GM12873 (cell line): ENCODE data around the gene CUEDC2.

Experiments used
- TF ChIP-seq, protein P1 (sequence below): IDR thresholded peaks from 2 replicates; pipeline ENCODE4 v1.5.1; 2012; ENCODE audit warnings: low read depth, mild to moderate bottlenecking, moderate library complexity, low read length, control low read depth; ENCODE audit not compliant: insufficient read depth; ENCODE audit errors: missing control alignments

Gene CUEDC2

DNA sequence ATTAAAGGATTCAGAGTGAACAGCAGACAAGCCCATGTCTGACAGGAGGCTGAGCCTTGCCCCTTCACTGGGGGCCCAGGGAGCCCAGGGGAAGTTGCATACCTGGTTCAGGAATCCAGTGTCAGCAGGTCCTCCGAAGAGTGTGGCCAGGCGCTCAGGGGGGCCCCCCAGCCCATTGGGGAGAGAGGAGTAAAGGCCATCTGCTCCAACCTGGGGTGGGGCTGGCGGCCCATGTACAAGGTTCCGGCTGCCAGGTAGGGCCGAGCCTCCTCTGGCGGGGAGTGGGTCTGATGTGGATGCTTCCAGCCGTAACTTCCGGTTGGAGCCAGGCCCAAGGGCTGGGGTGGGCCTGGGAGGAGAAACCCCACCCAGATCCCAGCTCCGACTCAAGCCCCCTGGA is 16.1 kb downstream of the CUEDC2 start:
- TF ChIP-seq, protein P1, sequence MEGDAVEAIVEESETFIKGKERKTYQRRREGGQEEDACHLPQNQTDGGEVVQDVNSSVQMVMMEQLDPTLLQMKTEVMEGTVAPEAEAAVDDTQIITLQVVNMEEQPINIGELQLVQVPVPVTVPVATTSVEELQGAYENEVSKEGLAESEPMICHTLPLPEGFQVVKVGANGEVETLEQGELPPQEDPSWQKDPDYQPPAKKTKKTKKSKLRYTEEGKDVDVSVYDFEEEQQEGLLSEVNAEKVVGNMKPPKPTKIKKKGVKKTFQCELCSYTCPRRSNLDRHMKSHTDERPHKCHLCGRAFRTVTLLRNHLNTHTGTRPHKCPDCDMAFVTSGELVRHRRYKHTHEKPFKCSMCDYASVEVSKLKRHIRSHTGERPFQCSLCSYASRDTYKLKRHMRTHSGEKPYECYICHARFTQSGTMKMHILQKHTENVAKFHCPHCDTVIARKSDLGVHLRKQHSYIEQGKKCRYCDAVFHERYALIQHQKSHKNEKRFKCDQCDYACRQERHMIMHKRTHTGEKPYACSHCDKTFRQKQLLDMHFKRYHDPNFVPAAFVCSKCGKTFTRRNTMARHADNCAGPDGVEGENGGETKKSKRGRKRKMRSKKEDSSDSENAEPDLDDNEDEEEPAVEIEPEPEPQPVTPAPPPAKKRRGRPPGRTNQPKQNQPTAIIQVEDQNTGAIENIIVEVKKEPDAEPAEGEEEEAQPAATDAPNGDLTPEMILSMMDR: no peak

DNA sequence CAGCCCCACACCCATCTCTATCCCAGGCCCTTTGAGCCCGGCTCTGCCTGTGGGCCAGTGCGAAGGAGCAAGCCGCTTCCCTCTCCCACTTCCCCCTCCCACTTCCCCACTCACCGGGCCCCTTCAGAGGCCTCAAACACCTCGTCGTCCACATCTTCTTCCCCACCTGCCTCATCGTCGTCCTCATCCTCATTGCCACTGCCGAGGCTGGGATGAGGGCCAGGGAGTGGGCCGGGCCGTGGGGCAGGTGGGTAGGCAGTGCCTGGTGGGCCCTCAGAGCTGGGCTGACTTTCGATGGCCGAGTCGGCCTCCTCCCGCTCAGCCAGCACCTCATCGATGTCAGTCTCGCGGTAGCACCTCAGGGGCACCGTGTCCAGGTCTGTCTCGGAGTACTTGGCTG is 17.6 kb downstream of the CUEDC2 start:
- TF ChIP-seq, protein P1: no peak

DNA sequence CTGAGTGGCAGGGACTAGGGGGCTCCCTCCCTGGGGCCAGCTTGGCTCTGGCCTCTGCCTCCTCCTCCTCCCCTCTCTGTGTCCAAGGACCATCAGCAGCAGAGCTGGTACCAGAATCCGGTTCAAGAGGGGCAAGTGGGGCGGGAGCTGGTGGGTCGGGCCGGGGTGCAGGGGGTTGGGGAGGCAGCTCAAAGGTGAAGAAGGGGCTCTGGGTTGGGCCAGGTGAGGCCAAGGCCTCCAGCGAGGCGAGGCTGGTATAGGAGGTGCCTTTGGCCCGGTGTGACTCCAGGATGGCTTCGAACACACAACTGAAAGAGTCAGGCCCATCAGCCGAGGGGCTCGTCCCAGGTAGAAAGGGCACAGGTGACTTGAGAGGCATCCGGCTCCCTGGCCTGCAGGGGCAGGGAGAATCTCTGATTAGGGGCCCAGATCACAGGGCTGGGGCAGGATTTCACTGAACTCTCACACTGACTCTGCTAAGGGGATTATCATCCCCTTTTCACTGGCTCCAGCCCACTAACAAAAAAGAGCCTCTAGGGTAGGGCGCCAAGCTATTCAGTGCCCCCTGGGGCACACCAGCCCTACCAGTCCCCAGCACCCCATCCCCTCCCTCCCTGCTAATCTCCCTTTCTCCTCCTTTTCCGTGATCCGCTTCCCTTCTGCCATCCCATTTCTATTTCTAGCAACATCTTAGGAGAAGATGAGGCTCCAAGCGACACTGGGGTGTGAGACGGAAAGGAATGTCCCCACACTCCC is 18.4 kb downstream of the CUEDC2 start:
- TF ChIP-seq, protein P1: no peak

DNA sequence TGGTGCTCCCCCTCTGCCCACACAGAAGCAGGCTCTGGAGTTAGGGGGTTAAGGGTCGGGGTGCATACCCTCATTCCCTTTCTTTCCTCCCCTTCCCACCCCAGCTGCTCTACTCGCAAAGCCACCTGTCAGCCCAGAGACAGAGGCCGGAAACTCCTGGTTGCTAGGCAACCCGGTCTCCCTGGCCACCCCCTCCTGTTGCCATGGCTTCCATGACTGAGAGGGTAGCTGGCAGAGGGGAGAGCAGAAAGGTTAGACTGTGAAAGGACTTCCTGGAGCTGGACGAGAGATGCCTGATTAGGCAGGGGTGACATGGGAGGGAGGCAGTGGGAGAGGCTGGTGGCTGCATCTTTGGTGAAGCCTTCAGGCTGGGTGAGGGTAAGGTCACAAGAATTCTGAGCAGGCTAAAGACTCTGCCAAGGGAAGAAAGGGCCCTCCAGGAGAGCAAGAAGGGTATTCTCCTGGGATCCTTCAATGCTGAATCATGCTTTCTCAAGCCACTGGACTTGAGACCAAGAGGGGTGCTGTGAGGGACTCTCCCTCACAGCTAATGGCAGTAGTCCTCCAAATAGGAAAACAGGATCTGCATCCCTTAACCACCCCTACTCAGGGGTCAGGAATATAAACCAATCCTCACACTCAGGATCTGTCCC is 19.2 kb downstream of the CUEDC2 start:
- TF ChIP-seq, protein P1: no peak

DNA sequence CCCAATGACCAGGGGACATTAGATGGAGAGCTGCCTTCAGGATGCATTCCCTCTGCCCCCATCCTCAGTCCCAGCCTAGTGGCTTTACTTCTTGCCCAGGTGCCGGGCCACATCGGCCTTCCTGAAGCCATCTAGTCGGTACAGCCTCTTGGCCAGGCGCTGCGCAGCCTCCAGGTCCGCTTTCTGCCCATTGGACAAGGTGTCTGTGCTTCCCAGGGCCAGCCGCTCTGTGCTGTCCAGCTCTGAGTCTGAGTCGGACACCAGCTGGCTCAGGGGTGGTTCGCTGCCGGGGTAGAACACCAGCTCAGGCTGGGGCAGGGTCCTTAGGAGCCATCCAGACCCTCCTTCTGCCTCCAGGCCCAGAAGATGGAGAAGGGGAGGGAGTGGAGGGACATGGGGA is 20.1 kb downstream of the CUEDC2 start:
- TF ChIP-seq, protein P1: no peak

DNA sequence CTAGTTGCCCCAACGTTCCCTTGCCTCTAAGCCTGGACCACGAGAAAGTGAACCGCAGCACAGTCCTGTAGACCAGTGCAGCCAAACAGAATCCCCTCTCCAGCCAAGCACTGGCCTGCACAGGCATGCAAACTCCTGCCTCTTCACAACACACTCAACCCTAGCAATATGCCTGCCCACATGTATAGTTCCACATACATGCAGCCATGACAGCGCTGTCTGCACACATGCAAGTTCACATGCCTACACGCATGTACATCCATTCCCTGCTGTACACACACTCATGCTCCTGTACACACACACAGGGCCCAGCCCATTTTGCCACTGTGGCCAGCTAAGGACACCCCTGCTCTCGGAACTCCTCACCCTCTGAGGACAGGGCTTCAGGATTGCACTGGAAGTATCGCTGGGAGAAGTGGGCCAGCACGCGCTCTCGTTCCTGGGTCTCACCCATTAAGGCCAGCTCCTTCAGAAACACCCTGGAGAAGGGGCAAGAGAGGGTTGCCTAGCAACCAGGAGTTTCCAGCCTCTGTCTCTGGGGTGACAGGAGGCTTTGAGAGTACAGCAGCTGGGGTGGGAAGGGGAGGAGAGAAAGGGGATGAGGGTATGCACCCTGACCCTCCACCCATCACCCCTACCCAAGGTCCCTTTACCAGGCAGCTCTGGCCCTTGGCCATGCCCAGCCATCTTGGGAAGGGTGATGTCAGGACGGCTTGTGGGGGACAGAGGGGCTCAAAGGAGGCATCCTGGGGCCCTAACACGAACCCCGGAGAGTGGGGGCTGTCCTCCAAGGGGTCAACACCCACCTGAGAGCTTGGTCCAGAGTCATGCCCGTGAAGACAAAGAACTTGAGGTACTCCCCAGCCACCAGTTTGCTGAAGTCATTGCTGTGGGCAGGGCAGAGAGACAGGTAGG is 20.8 kb downstream of the CUEDC2 start:
- TF ChIP-seq, protein P1: no peak
